ENCODE results near the gene ACSM4. TPM values are rescaled to one million over a fixed set of nuclear protein-coding genes. Genes with fewer than 3 reads are reported as not detected.

ACSM4 gene, protein sequence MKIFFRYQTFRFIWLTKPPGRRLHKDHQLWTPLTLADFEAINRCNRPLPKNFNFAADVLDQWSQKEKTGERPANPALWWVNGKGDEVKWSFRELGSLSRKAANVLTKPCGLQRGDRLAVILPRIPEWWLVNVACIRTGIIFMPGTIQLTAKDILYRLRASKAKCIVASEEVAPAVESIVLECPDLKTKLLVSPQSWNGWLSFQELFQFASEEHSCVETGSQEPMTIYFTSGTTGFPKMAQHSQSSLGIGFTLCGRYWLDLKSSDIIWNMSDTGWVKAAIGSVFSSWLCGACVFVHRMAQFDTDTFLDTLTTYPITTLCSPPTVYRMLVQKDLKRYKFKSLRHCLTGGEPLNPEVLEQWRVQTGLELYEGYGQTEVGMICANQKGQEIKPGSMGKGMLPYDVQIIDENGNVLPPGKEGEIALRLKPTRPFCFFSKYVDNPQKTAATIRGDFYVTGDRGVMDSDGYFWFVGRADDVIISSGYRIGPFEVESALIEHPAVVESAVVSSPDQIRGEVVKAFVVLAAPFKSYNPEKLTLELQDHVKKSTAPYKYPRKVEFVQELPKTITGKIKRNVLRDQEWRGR
- not detected in 2 replicates for polyA plus RNA-seq (2012; rRNA removed)
- polyA plus RNA-seq (2012; cell fraction: cytosol; rRNA removed) = not detected in 2 replicates
- polyA plus RNA-seq (2012; cell fraction: nucleus; rRNA removed) = not detected in 2 replicates

DNA sequence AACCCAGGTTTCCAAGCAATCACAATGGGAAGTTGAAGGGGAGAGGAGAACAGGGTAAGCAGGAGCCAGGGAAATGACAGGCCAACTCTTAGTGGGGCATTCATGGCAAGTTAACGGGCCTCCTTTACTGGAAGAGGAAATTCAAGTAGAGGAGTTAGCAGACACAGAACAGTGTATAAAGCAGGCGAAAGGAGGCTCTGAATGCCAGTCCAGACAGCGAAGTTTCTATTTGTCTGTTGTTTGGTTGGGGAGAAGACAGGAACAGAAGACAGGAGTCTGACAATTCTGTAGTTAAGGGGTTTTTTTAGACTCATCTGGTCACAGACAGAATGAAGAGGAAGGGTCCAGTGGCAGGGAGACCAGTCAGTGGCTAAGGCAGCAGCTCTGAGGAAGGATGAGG lies at the start of gene ACSM4:
Gene ACSM4, plus strand, starts transcription at position 301 of the 400 bp plus-strand sequence. CDS start 260 bp downstream, outside the sequence.
- no peak for DNase-seq
- Histone ChIP-seq H3K4me3 (ENCODE audit: low read depth in 2 of 2, low read length in 1 of 2) (no peak within 1 kb of the TSS), H4K20me1 (ENCODE audit: insufficient read depth) (no peaks in the 10 kb centered on the region), H3K79me2 (ENCODE audit: insufficient read depth) (no peaks in the 10 kb centered on the region), H3K27me3 (ENCODE audit: insufficient read depth) (peaks cover 4% of the 10 kb centered on the region; the same call in 1 of the 2 replicates), H3F3A (replicated peaks; ENCODE audit: insufficient read depth) (no peaks in the 10 kb centered on the region), H3K27ac (ENCODE audit: low read depth in 2 of 2, low read length in 1 of 2) (no peak within 1 kb of the TSS), H3K9me3 (no peaks in the 10 kb centered on the region), H3K9ac (no peak within 1 kb of the TSS), H3K36me3 (replicated peaks in 1 of 2; ENCODE audit: control insufficient read depth in 1 of 2, insufficient read depth in 2 of 2, low read length in 1 of 2) (no peaks in the 10 kb centered on the region), H3K4me2 (no peak within 1 kb of the TSS), H3K4me1 (ENCODE audit: control insufficient read depth in 1 of 2, insufficient read depth in 2 of 2, low read depth in 1 of 2, low read length in 1 of 2) (no peaks in the 10 kb centered on the region), H3K9me2 (no peaks in the 10 kb centered on the region), H2AFZ (ENCODE audit: low read depth) (no peak within 1 kb of the TSS)
- ChIA-PET POLR2A (no interaction called here), CTCF (no interaction called here)
- no peak for TF ChIP-seq MEF2A (IDR thresholded peaks at IDR 0.05; ENCODE audit: borderline replicate concordance, low read depth)
- no peak for TF ChIP-seq FOSL2 (IDR thresholded peaks at IDR 0.05; ENCODE audit: borderline replicate concordance, low read depth)
- TF ChIP-seq NRF1 (IDR thresholded peaks at IDR 0.05; ENCODE audit: low read depth, low read length) = no peak
- TF ChIP-seq, protein P1, sequence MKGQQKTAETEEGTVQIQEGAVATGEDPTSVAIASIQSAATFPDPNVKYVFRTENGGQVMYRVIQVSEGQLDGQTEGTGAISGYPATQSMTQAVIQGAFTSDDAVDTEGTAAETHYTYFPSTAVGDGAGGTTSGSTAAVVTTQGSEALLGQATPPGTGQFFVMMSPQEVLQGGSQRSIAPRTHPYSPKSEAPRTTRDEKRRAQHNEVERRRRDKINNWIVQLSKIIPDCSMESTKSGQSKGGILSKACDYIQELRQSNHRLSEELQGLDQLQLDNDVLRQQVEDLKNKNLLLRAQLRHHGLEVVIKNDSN (IDR thresholded peaks at IDR 0.05; ENCODE audit: borderline replicate concordance, low read depth) = no peak
- TF ChIP-seq FOXM1 (IDR thresholded peaks at IDR 0.05; ENCODE audit: low read depth) = no peak
- TF ChIP-seq, protein P2, sequence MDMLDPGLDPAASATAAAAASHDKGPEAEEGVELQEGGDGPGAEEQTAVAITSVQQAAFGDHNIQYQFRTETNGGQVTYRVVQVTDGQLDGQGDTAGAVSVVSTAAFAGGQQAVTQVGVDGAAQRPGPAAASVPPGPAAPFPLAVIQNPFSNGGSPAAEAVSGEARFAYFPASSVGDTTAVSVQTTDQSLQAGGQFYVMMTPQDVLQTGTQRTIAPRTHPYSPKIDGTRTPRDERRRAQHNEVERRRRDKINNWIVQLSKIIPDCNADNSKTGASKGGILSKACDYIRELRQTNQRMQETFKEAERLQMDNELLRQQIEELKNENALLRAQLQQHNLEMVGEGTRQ (IDR thresholded peaks at IDR 0.05; ENCODE audit: borderline replicate concordance, low read depth, low read length) = no peak
- TF ChIP-seq EP300 (IDR thresholded peaks at IDR 0.05; ENCODE audit: borderline replicate concordance in 1 of 2, low read depth in 1 of 2, low read length in 1 of 2) = no peak
- no peak for TF ChIP-seq TCF12 (IDR thresholded peaks at IDR 0.05)
- TF ChIP-seq, protein P3, sequence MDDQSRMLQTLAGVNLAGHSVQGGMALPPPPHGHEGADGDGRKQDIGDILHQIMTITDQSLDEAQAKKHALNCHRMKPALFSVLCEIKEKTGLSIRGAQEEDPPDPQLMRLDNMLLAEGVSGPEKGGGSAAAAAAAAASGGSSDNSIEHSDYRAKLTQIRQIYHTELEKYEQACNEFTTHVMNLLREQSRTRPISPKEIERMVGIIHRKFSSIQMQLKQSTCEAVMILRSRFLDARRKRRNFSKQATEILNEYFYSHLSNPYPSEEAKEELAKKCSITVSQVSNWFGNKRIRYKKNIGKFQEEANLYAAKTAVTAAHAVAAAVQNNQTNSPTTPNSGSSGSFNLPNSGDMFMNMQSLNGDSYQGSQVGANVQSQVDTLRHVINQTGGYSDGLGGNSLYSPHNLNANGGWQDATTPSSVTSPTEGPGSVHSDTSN (IDR thresholded peaks at IDR 0.05) = no peak
- TF ChIP-seq POLR2AphosphoS5 (IDR thresholded peaks at IDR 0.05; ENCODE audit: low read depth, low read length) = no peak
- TF ChIP-seq RXRA (IDR thresholded peaks at IDR 0.05; ENCODE audit: borderline replicate concordance, low read depth) = no peak
- no peak for TF ChIP-seq EZH2phosphoT487 (IDR thresholded peaks at IDR 0.05; ENCODE audit: borderline replicate concordance, low read depth)
- 4% methylated on average over 3 of the region's 3 CpGs for WGBS (ENCODE audit: low lambda C conversion rate)

DNA sequence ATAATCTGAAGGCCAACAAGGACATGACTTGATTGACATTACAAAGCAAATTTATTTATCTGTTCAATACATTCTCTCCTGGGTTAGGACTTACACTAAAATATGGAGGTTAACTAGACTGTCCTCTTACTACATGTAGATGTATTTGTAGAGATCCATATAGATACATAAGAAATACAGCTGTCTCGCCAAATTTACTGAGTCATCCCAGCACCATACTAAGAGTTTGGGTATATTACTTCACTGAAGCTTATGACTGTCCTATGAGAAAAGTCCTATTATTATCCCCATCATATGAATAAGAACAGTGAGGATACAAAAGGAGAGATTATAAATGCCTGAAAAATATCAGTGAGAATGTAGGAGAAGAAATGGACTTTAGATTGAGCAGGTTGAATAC lies 44.8 kb upstream of the ACSM4 start:
- Histone ChIP-seq H3K36me3 (replicated peaks in 1 of 2; ENCODE audit: control insufficient read depth in 1 of 2, insufficient read depth in 2 of 2, low read length in 1 of 2) (no peaks in the 10 kb centered on the region), H3K4me3 (ENCODE audit: low read depth in 2 of 2, low read length in 1 of 2) (no peak overlapping the region), H3K9ac (no peak overlapping the region), H3K4me2 (no peak overlapping the region), H2AFZ (ENCODE audit: low read depth) (no peak overlapping the region), H3K4me1 (ENCODE audit: control insufficient read depth in 1 of 2, insufficient read depth in 2 of 2, low read depth in 1 of 2, low read length in 1 of 2) (no peaks in the 10 kb centered on the region), H3K27me3 (ENCODE audit: insufficient read depth) (no peaks in the 10 kb centered on the region), H3K9me2 (no peaks in the 10 kb centered on the region), H3K27ac (ENCODE audit: low read depth in 2 of 2, low read length in 1 of 2) (no peak overlapping the region), H4K20me1 (ENCODE audit: insufficient read depth) (no peaks in the 10 kb centered on the region), H3K79me2 (ENCODE audit: insufficient read depth) (no peaks in the 10 kb centered on the region), H3F3A (replicated peaks; ENCODE audit: insufficient read depth) (no peaks in the 10 kb centered on the region), H3K9me3 (no peaks in the 10 kb centered on the region)
- DNase-seq = no peak
- ChIA-PET CTCF (no interaction called here), POLR2A (no interaction called here)
- WGBS (ENCODE audit: low lambda C conversion rate) = 3% methylated on average over 1 of the region's 1 CpG
- TF ChIP-seq, protein P4, sequence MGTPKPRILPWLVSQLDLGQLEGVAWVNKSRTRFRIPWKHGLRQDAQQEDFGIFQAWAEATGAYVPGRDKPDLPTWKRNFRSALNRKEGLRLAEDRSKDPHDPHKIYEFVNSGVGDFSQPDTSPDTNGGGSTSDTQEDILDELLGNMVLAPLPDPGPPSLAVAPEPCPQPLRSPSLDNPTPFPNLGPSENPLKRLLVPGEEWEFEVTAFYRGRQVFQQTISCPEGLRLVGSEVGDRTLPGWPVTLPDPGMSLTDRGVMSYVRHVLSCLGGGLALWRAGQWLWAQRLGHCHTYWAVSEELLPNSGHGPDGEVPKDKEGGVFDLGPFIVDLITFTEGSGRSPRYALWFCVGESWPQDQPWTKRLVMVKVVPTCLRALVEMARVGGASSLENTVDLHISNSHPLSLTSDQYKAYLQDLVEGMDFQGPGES (IDR thresholded peaks at IDR 0.05; ENCODE audit: low read depth, low read length) = no peak
- TF ChIP-seq MEF2A (IDR thresholded peaks at IDR 0.05; ENCODE audit: borderline replicate concordance, low read depth) = no peak
- TF ChIP-seq RFX5 (IDR thresholded peaks at IDR 0.05; ENCODE audit: low read length) = no peak
- no peak for TF ChIP-seq ELF1 (IDR thresholded peaks at IDR 0.05)
- no peak for TF ChIP-seq EZH2phosphoT487 (IDR thresholded peaks at IDR 0.05; ENCODE audit: borderline replicate concordance, low read depth)
- no peak for TF ChIP-seq JUND (IDR thresholded peaks at IDR 0.05)
- TF ChIP-seq FOXJ3 (CRISPR knock-in tag; IDR thresholded peaks at IDR 0.05) = no peak
- TF ChIP-seq TCF12 (IDR thresholded peaks at IDR 0.05) = no peak
- no peak for TF ChIP-seq FOXM1 (IDR thresholded peaks at IDR 0.05; ENCODE audit: low read depth)
- TF ChIP-seq, protein P5, sequence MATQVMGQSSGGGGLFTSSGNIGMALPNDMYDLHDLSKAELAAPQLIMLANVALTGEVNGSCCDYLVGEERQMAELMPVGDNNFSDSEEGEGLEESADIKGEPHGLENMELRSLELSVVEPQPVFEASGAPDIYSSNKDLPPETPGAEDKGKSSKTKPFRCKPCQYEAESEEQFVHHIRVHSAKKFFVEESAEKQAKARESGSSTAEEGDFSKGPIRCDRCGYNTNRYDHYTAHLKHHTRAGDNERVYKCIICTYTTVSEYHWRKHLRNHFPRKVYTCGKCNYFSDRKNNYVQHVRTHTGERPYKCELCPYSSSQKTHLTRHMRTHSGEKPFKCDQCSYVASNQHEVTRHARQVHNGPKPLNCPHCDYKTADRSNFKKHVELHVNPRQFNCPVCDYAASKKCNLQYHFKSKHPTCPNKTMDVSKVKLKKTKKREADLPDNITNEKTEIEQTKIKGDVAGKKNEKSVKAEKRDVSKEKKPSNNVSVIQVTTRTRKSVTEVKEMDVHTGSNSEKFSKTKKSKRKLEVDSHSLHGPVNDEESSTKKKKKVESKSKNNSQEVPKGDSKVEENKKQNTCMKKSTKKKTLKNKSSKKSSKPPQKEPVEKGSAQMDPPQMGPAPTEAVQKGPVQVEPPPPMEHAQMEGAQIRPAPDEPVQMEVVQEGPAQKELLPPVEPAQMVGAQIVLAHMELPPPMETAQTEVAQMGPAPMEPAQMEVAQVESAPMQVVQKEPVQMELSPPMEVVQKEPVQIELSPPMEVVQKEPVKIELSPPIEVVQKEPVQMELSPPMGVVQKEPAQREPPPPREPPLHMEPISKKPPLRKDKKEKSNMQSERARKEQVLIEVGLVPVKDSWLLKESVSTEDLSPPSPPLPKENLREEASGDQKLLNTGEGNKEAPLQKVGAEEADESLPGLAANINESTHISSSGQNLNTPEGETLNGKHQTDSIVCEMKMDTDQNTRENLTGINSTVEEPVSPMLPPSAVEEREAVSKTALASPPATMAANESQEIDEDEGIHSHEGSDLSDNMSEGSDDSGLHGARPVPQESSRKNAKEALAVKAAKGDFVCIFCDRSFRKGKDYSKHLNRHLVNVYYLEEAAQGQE (IDR thresholded peaks at IDR 0.05; ENCODE audit: low read depth, low read length) = no peak

All from SK-N-SH (cell line).